SW480 (cell line): ENCODE results near the gene TUBGCP6.

ENCODE experiments used
- DNase-seq: peaks from one replicate; pipeline ENCODE4 v3.0.0-alpha.2; 2016; ENCODE audit warnings: low spot score

TUBGCP6 gene

DNA sequence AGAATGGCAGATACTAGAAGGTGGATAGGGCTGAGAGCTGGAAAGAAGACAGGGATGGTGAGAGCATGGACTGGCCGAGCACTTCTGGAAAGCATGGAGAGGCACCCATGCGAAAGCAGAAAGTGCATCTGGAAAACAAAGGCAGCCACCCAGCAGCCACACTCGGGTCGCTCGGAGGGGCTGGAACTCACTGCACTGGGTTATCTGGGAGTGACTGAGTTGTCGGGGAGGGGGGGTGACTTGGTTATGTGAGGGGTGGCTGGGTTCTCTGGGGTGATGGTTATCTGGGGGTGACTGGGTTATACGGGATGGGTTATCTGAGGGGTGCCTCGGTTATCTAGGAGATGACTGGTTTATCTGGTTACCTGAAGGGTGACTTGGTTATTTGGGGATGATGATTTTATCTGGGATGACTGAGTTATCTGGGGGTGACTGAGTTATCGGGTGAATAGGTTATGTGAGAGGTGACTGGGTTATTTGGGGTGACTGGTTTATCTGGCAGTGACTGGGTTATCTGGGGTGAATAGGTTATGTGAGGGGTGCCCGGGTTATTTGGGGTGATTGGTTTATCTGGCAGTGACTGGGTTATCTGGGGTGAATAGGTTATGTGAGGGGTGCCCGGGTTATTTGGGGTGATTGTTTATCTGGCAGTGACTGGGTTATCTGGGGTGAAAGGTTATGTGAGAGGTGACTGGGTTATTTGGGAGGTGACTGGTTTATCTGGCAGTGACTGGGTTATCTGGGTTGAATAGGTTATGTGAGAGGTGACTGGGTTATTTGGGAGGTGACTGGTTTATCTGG, 76.9 kb downstream of the TUBGCP6 start:
- DNase-seq: no peak
